Measurements from ENCODE around the gene NACC1. TPM values are rescaled to one million over a fixed set of nuclear protein-coding genes. Genes with fewer than 3 reads are reported as not detected.

The NACC1 gene
- polyA plus RNA-seq, 4 donors: 18.0 to 41.2 (median 32.0) TPM

DNA sequence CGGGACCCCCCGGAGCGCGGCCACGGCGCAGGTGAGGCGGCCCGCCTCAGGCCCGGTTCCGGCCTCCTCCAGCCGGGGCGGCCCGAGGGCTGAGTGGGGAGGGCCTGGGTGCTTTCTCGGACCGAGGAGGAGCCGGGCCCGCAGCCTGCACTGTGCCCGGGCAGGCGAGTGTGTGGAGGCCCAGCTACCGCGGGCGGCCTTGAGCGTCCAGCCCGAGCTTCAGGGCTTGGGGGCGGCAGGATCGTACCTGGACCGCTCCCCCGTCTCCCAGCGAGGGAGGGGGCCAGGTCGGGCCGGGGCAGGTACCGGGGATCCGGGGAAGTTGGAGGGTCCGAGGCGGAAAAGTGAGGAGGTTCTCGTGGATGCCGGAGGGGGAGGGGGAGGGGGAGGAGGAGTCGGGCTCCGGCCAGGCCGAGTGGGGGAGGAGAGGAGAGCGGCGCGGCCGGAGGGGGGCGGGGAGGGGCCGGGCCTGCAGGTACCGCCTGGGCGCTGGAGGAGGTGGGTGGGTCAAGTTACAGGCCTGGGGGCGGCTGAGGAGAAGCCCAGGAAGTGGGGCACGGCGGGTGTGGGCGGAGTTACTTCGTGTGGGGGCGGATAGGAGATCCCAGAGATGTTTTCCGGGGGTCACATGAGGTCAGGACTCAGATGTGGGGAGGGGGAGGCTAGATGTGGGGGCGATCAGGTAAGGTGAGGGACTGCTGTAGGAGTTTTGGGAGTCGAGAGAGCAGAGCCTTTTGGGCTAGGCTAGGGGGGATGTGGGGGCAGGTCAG, 545 bp downstream of the NACC1 start:
- DNase-seq (ENCODE audit: low read depth in 4 of 4, low spot score in 2 of 4): peak in 1 of 4 donors; percentile 58

DNA sequence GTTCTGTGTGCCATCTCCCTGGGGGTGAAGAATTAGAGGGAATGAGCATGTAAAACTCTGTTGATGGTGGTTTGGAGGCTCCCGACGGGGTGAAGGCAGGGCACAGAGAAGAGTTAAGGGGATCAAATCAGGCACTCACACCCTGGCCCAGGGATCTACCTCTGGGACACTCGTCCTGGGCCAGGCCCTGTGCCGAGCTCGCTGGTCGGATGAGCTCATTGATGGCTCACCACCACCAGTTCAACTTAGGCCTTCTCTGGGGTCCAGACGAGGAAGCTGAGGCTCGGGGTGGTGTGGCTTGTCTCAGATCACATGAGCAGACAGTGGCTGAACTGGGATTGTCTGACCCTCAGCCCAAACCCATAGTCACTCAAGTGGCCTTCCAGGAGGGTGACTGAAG, 1.6 kb downstream of the NACC1 start:
- DNase-seq (ENCODE audit: low read depth in 4 of 4, low spot score in 2 of 4): no peak

DNA sequence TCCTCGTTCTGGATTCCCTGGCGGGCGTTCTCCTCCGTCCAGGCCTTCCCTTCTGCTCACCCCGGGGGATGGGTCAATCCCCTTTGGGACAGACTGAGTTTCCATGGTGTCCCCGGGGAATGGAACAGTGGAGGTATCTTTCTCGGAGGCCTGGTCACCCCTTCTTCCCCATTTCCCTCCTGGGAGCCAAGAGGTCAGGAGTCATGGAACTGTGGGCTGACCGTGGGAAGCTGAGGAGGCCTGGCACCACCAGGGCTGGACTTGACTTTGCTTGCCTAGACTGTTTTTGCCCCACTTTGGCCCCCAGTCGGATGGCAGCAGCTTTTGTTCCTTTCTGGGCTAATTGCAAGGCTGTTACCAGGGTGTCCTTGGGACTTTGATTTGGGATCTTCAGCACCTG, 2.0 kb downstream of the NACC1 start:
- DNase-seq (ENCODE audit: low read depth in 4 of 4, low spot score in 2 of 4): no peak

- no peak for DNase-seq (ENCODE audit: low read depth in 4 of 4, low spot score in 2 of 4)
These were observed 2.8 kb downstream of the NACC1 start for GRCh38 chr19:13120817-13121216.

- DNase-seq (ENCODE audit: low read depth in 4 of 4, low spot score in 2 of 4): no peak
These were observed 3.6 kb downstream of the NACC1 start for GRCh38 chr19:13121551-13122274.

DNA sequence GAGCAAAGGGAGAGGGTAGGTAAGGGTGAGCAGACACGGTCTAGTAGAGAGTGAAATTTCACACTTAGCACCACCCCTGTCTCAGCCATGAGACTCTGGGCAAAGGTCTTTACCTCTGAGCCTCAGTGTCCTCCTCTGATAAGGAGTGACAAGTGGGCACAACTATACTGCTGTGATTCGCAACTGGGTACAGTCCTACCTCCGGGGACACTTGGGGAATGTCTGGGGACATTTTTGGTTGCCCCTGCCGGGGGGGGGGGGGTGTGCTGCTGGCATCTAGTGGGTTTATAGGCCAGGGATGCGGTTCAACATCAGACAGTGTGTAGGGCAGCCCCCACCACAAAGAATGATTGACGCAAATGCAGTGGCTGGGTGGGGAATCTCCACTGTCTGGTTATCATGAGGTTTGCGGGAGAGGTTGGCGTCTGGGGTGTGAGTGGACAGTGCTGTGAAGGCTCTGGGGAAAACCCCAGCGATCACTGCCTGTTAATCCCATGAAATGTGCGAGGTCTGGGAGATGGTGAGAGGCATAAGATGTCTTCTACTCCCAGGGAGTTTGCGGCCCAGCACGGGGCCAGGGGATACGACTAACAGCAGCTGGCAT, 4.3 kb downstream of the NACC1 start:
- no peak for DNase-seq (ENCODE audit: low read depth in 4 of 4, low spot score in 2 of 4)

DNA sequence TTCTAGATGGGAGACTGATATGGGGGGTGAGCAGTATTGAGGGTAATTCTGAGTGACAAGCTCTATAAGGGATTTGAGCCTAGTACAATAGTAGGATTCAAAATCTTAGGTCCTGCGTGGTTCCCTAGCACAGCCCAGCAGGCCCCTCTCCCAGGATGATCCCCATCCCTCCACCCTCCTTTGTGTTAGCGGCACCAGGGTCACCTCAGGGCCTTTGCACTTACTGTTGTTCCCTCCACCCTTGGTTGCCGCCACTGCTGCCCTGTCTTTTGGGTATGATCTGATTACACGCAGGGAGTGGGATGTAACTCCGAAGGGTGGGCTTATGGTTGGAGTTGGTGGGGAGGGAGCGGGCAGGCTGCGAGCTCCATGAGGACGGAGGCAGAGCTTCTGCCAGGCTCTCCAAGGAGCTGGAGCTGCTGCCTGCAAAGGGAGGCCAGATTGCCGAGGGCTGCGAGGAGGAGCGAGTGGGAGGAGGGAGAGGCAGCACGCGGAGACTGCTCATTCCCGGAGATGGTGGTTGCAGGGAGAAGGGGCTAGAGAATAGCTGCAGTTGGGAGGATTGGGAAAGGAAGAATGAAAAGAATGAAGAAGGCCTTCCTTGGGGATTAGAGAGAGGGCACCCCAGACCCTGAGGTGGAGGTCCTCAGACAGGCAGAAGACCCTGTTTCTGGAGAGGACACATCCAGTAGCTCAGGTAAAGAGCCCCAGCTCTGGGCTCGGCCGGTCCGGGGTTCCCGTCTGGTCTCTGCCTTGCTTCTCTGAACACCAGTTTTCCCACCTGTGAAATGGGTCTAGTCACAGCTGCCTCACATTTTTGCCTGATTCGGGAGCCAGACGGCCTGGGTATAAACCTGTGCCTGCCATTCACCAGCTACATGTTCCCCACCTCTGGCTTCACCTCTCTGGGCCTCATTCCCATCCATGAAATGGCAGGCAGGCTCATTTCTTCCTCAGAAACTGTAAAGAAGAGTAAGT, 5.2 kb downstream of the NACC1 start:
- no peak for DNase-seq (ENCODE audit: low read depth in 4 of 4, low spot score in 2 of 4)

- no peak for DNase-seq (ENCODE audit: low read depth in 4 of 4, low spot score in 2 of 4)
These were observed 9.0 kb downstream of the NACC1 start for GRCh38 chr19:13127051-13127450.

- DNase-seq (ENCODE audit: low read depth in 4 of 4, low spot score in 2 of 4): no peak
These were observed 9.9 kb downstream of the NACC1 start for GRCh38 chr19:13127811-13128575.

DNA sequence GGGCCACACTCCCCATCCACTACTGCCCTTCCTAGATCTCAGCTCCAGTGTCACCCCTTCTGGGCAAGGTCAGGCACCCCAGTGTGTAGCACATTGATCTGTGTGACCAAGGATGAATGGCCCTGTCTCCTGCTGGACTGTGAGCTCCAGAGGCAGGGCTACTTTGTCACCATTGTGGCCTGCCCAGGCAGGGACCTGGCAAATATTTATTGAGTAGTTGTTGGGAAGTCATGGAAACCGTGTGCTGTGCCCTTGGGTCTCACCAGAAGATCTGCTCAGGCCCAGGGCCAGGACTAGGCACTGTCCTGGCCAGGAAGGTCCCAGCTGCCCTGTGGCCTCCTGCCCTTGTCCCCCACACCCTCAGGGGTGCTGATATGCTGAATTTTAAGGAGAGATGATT, 10.5 kb downstream of the NACC1 start:
- DNase-seq (ENCODE audit: low read depth in 4 of 4, low spot score in 2 of 4): no peak

DNA sequence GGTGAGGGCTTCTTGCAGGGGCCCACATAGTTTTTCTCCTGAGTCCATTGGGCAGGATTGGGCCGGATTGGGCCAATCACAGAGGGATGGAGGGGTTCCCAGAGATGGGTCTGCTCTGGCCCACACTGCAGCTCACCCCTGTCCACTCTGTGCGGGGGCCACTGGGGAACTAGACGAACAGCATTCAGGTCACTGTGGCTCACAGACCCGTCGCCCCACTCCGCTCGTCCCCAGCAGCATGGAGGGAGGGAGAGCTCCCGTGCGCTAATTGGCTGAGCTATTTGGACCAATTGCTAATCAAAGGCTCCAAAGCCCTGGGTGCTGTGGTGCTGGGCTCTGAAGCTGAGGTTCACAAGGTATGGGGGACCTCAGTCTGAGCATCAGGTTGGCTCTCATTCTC, 11.3 kb downstream of the NACC1 start:
- DNase-seq (ENCODE audit: low read depth in 4 of 4, low spot score in 2 of 4): no peak

GRCh38 chr19:13130886-13131490, 12.9 kb downstream of the NACC1 start:
- no peak for DNase-seq (ENCODE audit: low read depth in 4 of 4, low spot score in 2 of 4)

GRCh38 chr19:13132471-13133180, 14.6 kb downstream of the NACC1 start:
- no peak for DNase-seq (ENCODE audit: low read depth in 4 of 4, low spot score in 2 of 4)

GRCh38 chr19:13133241-13133870, 15.3 kb downstream of the NACC1 start:
- no peak for DNase-seq (ENCODE audit: low read depth in 4 of 4, low spot score in 2 of 4)

GRCh38 chr19:13134626-13135025, 16.6 kb downstream of the NACC1 start:
- no peak for DNase-seq (ENCODE audit: low read depth in 4 of 4, low spot score in 2 of 4)

DNA sequence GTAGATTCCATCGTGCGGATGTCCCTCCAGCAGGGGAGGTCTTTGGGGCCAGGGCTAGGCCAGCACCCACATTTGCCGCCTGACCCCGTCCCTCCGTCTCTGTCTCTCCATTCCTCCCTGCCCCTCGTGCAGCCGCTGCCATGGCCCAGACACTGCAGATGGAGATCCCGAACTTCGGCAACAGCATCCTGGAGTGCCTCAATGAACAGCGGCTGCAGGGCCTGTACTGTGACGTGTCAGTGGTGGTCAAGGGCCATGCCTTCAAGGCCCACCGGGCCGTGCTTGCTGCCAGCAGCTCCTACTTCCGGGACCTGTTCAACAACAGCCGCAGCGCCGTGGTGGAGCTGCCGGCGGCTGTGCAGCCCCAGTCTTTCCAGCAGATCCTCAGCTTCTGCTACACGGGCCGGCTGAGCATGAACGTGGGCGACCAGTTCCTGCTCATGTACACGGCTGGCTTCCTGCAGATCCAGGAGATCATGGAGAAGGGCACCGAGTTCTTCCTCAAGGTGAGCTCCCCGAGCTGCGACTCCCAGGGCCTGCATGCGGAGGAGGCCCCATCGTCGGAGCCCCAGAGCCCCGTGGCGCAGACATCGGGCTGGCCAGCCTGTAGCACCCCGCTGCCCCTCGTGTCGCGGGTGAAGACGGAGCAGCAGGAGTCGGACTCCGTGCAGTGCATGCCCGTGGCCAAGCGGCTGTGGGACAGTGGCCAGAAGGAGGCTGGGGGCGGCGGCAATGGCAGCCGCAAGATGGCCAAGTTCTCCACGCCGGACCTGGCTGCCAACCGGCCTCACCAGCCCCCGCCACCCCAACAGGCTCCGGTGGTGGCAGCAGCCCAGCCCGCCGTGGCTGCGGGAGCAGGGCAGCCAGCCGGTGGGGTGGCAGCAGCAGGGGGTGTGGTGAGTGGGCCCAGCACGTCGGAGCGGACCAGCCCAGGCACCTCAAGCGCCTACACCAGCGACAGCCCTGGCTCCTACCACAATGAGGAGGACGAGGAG, 17.3 kb downstream of the NACC1 start:
- no peak for DNase-seq (ENCODE audit: low read depth in 4 of 4, low spot score in 2 of 4)

- no peak for DNase-seq (ENCODE audit: low read depth in 4 of 4, low spot score in 2 of 4)
These were observed 19.3 kb downstream of the NACC1 start for GRCh38 chr19:13137290-13137794.
